Heart right ventricle (tissue), 16 donors: ENCODE measurements around the gene KRT38. TPM values are rescaled to one million over a fixed set of nuclear protein-coding genes. Genes with fewer than 3 reads are reported as not detected.

Source experiments
- ATAC-seq, 8 donors: fragments of 200-7000 bp; cut with Tn5 transposase; one replicate each; pipeline ENCODE4 v1.9.1; 2020; ENCODE audit warnings: mild to moderate bottlenecking in 8 of 8, moderate library complexity in 8 of 8, moderate number of reproducible peaks in 1 of 8
- DNase-seq, 2 donors: peaks; one replicate each; pipeline ENCODE4 v3.0.0-alpha.2; 2020
- H3K27ac ChIP-seq, 10 donors: fragments of 200-600 bp; sonication (generic) in 2 of 10; one replicate each; pipeline versions ENCODE4 v1.5.0 to v1.8.0; 2020 to 2022; ENCODE audit warnings: mild to moderate bottlenecking in 3 of 10
- H3K27me3 ChIP-seq, 7 donors: fragments of 200-600 bp; one replicate each; pipeline ENCODE4 v1.8.0; 2021 to 2022; ENCODE audit warnings: mild to moderate bottlenecking in 2 of 7
- H3K36me3 ChIP-seq, 9 donors: fragments of 200-600 bp; sonication (generic) in 1 of 9; one replicate each; pipeline versions ENCODE4 v1.5.0 to v1.8.0; 2020 to 2022; ENCODE audit warnings: mild to moderate bottlenecking in 2 of 9
- H3K4me1 ChIP-seq, 9 donors: fragments of 200-600 bp; sonication (generic) in 1 of 9; one replicate each; pipeline versions ENCODE4 v1.5.0 to v1.8.0; 2020 to 2022; ENCODE audit warnings: mild to moderate bottlenecking in 4 of 9
- H3K4me3 ChIP-seq, 10 donors: fragments of 200-600 bp; sonication (generic) in 2 of 10; one replicate each; pipeline versions ENCODE4 v1.5.0 to v1.8.0; 2020 to 2022; ENCODE audit warnings: mild to moderate bottlenecking in 7 of 10, moderate library complexity in 2 of 10
- H3K9me3 ChIP-seq, 11 donors: fragments of 200-600 bp in 10 of 11; sonication (generic) in 2 of 11; one replicate each; pipeline versions ENCODE4 v1.5.0 to v1.8.0; 2013 to 2022; ENCODE audit warnings: mild to moderate bottlenecking in 2 of 11, control low read depth in 1 of 11, moderate library complexity in 1 of 11
- WGBS, 2 donors: extraction: QIAGEN DNeasy Blood & Tissue Kit; methylation state at CpG; one replicate each; pipeline ENCODE4 v1.1.7; 2013; ENCODE audit warnings: inconsistent platforms in 1 of 2; 5-methylcytosine and 5-hydroxymethylcytosine counted together
- intact Hi-C, 10 donors: fragments of 100-400 bp; cut with DNase I; formaldehyde crosslinking; loops; one replicate each; pipeline versions ENCODE4 v1.11.1 to v1.14.2; 2022
- polyA plus RNA-seq, 2 donors: library from polyadenylated mRNA; stranded (reverse); fragments of 200-250 nt; gene quantifications; one replicate each; pipeline ENCODE4 v1.2.3, GENCODE V29; 2013
- total RNA-seq, 10 donors: library from RNA; stranded (reverse); fragmentation: NEBNext Ultra II Directional in 3 of 10; extraction: Animal tissue kit (Norgen Biotek cat#: 25700) in 3 of 10; gene quantifications; one replicate each; pipeline versions ENCODE4 v1.2.1 to v1.2.4, GENCODE V29; 2021 to 2023
- TF ChIP-seq, protein P1 (sequence below), 9 donors: fragments of 200-600 bp; sonication (generic) in 2 of 9; IDR thresholded peaks; one replicate each; pipeline versions ENCODE4 v1.5.0 to v1.8.0; 2021 to 2022; ENCODE audit warnings: antibody characterized with exemption in 9 of 9, mild to moderate bottlenecking in 5 of 9, moderate library complexity in 1 of 9
- donor health status: Arrhythmogenic right ventricular cardiomyopathy.
- donor health status: ischemic (EF 13 %, LVEDD 7.1; RV severe dilation, severe dysfunction).
- donor health status: healthy with polysubstance abuse.
- donor health status: DM: no; HTN: yes; CAD: no.
- donor health status: DM: no; HTN: no; CAD: no.
- donor health status: ischemic (EF 25% LVEDD 6.9; RV normal size, moderate dysfunction).
- donor health status: ischemic (EF 25% LVEDD 5.7; RV mildly dilated, moderate dysfunction).
- donor health status: healthy.
- donor health status: DM: yes; HTN: yes; CAD: no.
- donor health status: Ischemic cardiomyopathy.
- donor health status: ischemic (EF 35%, LVEDD 5.7; RV mildly dilated, moderate dysfunction).
- donor health status: nonischemic (EF 11% LVEDD 7.7; RV severe dilation, severe dysfunction).
- donor health status: DM: yes; HTN: yes; CAD: no.
- donor health status: PGD.
- donor health status: ischemic (EF 29% LVEDD 5.4; RV normal size, mild dysfunction).
- donor health status: nonischemic (EF 23%, LVEDD 6.1; RV moderate dilation, normal function).

KRT38 gene
- total and polyA plus RNA-seq, 12 donors, result not detected

DNA sequence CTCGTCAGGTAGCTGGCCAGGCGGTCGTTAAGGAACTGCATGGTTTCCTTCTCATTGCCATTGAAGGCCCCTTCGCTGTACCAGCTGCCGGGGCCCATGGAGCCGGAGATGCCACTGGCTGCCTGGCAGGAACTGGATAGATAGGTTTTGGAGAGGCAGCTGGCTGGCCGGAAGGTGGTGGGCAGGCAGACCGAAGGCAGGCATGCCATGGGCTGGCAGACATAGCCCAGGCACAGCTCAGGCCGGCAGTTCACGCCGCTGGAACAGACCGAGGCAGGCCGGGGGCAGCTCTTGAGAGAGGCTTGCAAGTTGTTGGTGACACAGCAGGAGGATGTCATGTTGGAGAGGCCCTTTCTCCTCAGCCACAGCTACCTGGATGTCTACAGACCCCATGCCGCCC lies 26.2 kb upstream of the KRT38 start, which contains the start of gene KRT32:
Gene KRT32 (minus strand): TSS at position 399 of the 400 bp plus-strand sequence. CDS start 61 bp downstream, at position 338.
- peaks cover 0 to 38% (median 14%) of the 10 kb centered on the region in 11 donors for H3K9me3 ChIP-seq
- H3K27me3 ChIP-seq, result peaks cover 0 to 17% (median 0%) of the 10 kb centered on the region in 7 donors
- H3K4me1 ChIP-seq, result peaks cover 0 to 12% (median 4%) of the 10 kb centered on the region in 9 donors
- TF ChIP-seq, protein P1, sequence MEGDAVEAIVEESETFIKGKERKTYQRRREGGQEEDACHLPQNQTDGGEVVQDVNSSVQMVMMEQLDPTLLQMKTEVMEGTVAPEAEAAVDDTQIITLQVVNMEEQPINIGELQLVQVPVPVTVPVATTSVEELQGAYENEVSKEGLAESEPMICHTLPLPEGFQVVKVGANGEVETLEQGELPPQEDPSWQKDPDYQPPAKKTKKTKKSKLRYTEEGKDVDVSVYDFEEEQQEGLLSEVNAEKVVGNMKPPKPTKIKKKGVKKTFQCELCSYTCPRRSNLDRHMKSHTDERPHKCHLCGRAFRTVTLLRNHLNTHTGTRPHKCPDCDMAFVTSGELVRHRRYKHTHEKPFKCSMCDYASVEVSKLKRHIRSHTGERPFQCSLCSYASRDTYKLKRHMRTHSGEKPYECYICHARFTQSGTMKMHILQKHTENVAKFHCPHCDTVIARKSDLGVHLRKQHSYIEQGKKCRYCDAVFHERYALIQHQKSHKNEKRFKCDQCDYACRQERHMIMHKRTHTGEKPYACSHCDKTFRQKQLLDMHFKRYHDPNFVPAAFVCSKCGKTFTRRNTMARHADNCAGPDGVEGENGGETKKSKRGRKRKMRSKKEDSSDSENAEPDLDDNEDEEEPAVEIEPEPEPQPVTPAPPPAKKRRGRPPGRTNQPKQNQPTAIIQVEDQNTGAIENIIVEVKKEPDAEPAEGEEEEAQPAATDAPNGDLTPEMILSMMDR (IDR thresholded peaks at IDR 0.05), result no peak
- no peaks in the 10 kb centered on the region for H3K36me3 ChIP-seq
- intact Hi-C loops, result no loop called here
- DNase-seq (no peak), ATAC-seq (no peak)
- WGBS, 2 donors, result 90% methylated on average over 14 of the region's 14 CpGs
- no peak within 1 kb of the TSS for H3K27ac ChIP-seq
- H3K4me3 ChIP-seq, result no peak within 1 kb of the TSS

GRCh38 chr17:41464682-41465081 lies 23.9 kb upstream of the KRT38 start:
- TF ChIP-seq, protein P1 (IDR thresholded peaks at IDR 0.05), result no peak
- ATAC-seq, result peak; percentile 88 to 99 (median 96)
- Histone ChIP-seq H3K36me3 (no peaks in the 10 kb centered on the region), H3K27me3 (peaks cover 0 to 17% (median 0%) of the 10 kb centered on the region in 7 donors), H3K9me3 (peaks cover 0 to 21% (median 8%) of the 10 kb centered on the region in 11 donors), H3K27ac (no peak overlapping the region), H3K4me3 (no peak overlapping the region), H3K4me1 (peaks cover 0 to 12% (median 4%) of the 10 kb centered on the region in 9 donors)
- intact Hi-C loops, result loop anchor here in 1 of 10 donors (1.0 kb wide), 1 partner anchor 162 kb away; the partner anchor contains the start of gene KRTAP29-1
- WGBS, 2 donors, result 25 to 28% methylated on average over 6 of the region's 6 CpGs
- DNase-seq, result peak; percentile 37 to 83

- DNase-seq, result no peak
- H3K27ac ChIP-seq, result no peak overlapping the region
- H3K9me3 ChIP-seq, result peaks cover 0 to 16% (median 8%) of the 10 kb centered on the region in 11 donors
- peaks cover 0 to 17% (median 0%) of the 10 kb centered on the region in 7 donors for H3K27me3 ChIP-seq
- TF ChIP-seq, protein P1 (IDR thresholded peaks at IDR 0.05), result no peak
- H3K4me3 ChIP-seq, result no peak overlapping the region
- H3K4me1 ChIP-seq, result peaks cover 0 to 12% (median 4%) of the 10 kb centered on the region in 9 donors
- H3K36me3 ChIP-seq, result no peaks in the 10 kb centered on the region
- WGBS, 2 donors, result 84 to 87% methylated on average over 11 of the region's 11 CpGs
- intact Hi-C loops, result loop anchor here in 1 of 10 donors (1.0 kb wide), 1 partner anchor 162 kb away; the partner anchor contains the start of gene KRTAP29-1
- no peak for ATAC-seq
Observed at GRCh38 chr17:41464173-41464572, 23.4 kb upstream of the KRT38 start.

DNA sequence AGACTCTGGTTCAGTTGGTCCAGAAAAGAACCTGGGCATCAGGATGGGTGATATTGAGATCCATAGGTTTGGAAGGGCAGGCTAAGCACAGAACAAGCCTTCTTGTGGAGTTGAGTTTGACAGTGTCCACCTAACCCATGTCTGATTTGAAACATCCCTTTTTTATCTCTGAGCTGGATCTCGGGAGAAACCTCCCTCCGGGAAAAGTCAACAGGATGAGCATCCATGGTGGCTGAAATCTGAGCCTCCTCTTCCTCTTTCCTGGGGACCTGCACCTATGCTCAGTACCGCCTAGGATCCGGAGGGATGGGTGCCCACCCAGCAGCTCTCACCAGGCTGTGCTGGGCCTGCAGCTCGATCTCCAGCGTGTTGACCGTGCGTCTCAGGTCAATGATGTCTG lies 23.0 kb upstream of the KRT38 start:
- no peak overlapping the region for H3K27ac ChIP-seq
- TF ChIP-seq, protein P1 (IDR thresholded peaks at IDR 0.05), result no peak

More for the DNA sequence above, 23.0 kb upstream of the KRT38 start:
- Histone ChIP-seq H3K4me1 (peaks cover 0 to 12% (median 4%) of the 10 kb centered on the region in 9 donors), H3K4me3 (no peak overlapping the region), H3K27me3 (peaks cover 0 to 15% (median 0%) of the 10 kb centered on the region in 7 donors), H3K36me3 (no peaks in the 10 kb centered on the region), H3K9me3 (peaks cover 0 to 14% (median 8%) of the 10 kb centered on the region in 11 donors)
- intact Hi-C loops, result loop anchor here in 1 of 10 donors (1.0 kb wide), 1 partner anchor 161 kb away; the partner anchor contains the start of gene KRTAP29-1
- WGBS, 2 donors, result 85 to 89% methylated on average over 8 of the region's 8 CpGs
- DNase-seq, result no peak
- ATAC-seq, result no peak
